ENCODE results near the gene TNRC6A. TPM values are rescaled to one million over a fixed set of nuclear protein-coding genes. Genes with fewer than 3 reads are reported as not detected.

TNRC6A gene
- total and polyA plus RNA-seq, 10 of the 15 experiments (the other 5 are each of a cell fraction or from before 2014, with no cell fraction given), result 4.6 to 41.3 (median 29.7) TPM

DNA sequence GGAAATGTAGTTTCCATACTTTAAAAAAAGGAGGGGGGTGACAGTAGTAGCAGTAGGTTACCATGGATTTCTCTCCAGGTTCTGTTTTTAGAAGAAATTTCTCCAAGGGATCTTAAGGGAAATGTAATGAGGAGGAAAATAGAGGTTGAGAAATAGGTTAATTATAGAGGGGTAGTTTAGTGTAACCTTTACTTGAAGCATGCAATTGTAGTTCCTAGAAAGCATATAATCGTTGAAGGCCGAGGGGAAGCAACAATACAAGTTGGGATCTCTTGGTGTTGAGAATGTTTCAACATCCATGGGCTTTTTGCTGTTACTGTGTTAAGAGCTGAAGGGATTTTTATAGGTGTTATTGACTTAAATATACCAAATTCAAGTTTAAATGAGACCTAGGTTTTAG lies 25.1 kb downstream of the TNRC6A start:
- RAD21 ChIA-PET (ENCODE audit: unreplicated experiment), result interaction anchor here (1.0 kb wide), 1 partner anchor 9 kb away, joined by 3 read pairs; no protein-coding TSS in a partner anchor
- Histone ChIP-seq H3K9me3 (replicated peaks; ENCODE audit: control insufficient read depth, insufficient read depth, low read length) (no peaks in the 10 kb centered on the region), H3K36me3 (ENCODE audit: control insufficient read depth in 2 of 2, insufficient read depth in 2 of 2, low read length in 1 of 2) (peaks cover 2 to 13% of the 10 kb centered on the region in 2 experiments; a peak in 3 of 4 replicates), H3K79me2 (ENCODE audit: control insufficient read depth, insufficient read depth, low read length) (peaks cover 18% of the 10 kb centered on the region), H3K4me3 (no peak overlapping the region), H3K27ac (ENCODE audit: control insufficient read depth, insufficient read depth) (no peak overlapping the region), H3K4me1 (ENCODE audit: control insufficient read depth, insufficient read depth, low read length) (no peaks in the 10 kb centered on the region), H3K4me2 (ENCODE audit: control insufficient read depth, insufficient read depth) (no peak overlapping the region), H2AFZ (ENCODE audit: control insufficient read depth, low read depth, low read length) (no peak overlapping the region), H3K9ac (ENCODE audit: control insufficient read depth, insufficient read depth, low read length) (no peak overlapping the region), H4K20me1 (ENCODE audit: control insufficient read depth, insufficient read depth) (no peaks in the 10 kb centered on the region; the same call in 1 of the 2 replicates), H3K27me3 (replicated peaks in 1 of 2; ENCODE audit: control insufficient read depth in 2 of 2, insufficient read depth in 2 of 2, low read length in 1 of 2) (no peaks in the 10 kb centered on the region)
- SMC1A ChIA-PET (ENCODE audit: uncharacterized antibody, unreplicated experiment), result interaction anchor here (0.9 to 2.7 kb wide), 3 partner anchors 9 to 15 kb away, joined by 3 to 11 read pairs (median 3); no protein-coding TSS in a partner anchor
- in situ Hi-C loops (cut with MboI) (no loop called here), intact Hi-C loops (cut with micrococcal nuclease; ENCODE audit: unreplicated experiment) (no loop called here)
- CTCF ChIA-PET, result interaction anchor here (1.0 to 1.8 kb wide), 3 partner anchors 10 to 352 kb away, joined by 3 to 6 read pairs (median 4); no protein-coding TSS in a partner anchor
- DNase-seq (ENCODE audit: low read depth, low spot score) (no peak), FAIRE-seq (no peak), ATAC-seq (no peak)
- POLR2A ChIA-PET, result no interaction called here
- 100% methylated on average over 2 of the region's 2 CpGs for WGBS (ENCODE audit: insufficient coverage, insufficient replicate concordance, low lambda C conversion rate, missing lambda C conversion rate)
- TF ChIP-seq SP1 (IDR thresholded peaks at IDR 0.05; ENCODE audit: low read depth, low read length) (no peak), TCF3 (IDR thresholded peaks at IDR 0.05; ENCODE audit: borderline replicate concordance, insufficient read depth, low read depth, low read length) (no peak), IKZF1 (conservative IDR thresholded peaks at IDR 0.05) (no peak), SRF (IDR thresholded peaks at IDR 0.05; ENCODE audit: low read depth in 2 of 2, low read length in 2 of 2) (no peak), SUZ12 (IDR thresholded peaks at IDR 0.05; ENCODE audit: unreplicated experiment) (no peak), NR2C2 (IDR thresholded peaks at IDR 0.05; ENCODE audit: borderline replicate concordance, control insufficient read depth, insufficient read length, low read depth) (no peak), ATF7 (IDR thresholded peaks at IDR 0.05; ENCODE audit: low read depth) (no peak), SPI1 (IDR thresholded peaks at IDR 0.05; ENCODE audit: borderline replicate concordance, insufficient read depth, low read depth, low read length) (no peak), RAD21 (IDR thresholded peaks at IDR 0.05; ENCODE audit: insufficient read depth, low read depth, low read length) (no peak), ZNF622 (IDR thresholded peaks at IDR 0.05) (no peak), CHD2 (IDR thresholded peaks at IDR 0.05; ENCODE audit: borderline replicate concordance, low read depth, low read length) (no peak), HCFC1 (IDR thresholded peaks at IDR 0.05; ENCODE audit: low read length) (no peak)
- TF ChIP-seq, protein P1, sequence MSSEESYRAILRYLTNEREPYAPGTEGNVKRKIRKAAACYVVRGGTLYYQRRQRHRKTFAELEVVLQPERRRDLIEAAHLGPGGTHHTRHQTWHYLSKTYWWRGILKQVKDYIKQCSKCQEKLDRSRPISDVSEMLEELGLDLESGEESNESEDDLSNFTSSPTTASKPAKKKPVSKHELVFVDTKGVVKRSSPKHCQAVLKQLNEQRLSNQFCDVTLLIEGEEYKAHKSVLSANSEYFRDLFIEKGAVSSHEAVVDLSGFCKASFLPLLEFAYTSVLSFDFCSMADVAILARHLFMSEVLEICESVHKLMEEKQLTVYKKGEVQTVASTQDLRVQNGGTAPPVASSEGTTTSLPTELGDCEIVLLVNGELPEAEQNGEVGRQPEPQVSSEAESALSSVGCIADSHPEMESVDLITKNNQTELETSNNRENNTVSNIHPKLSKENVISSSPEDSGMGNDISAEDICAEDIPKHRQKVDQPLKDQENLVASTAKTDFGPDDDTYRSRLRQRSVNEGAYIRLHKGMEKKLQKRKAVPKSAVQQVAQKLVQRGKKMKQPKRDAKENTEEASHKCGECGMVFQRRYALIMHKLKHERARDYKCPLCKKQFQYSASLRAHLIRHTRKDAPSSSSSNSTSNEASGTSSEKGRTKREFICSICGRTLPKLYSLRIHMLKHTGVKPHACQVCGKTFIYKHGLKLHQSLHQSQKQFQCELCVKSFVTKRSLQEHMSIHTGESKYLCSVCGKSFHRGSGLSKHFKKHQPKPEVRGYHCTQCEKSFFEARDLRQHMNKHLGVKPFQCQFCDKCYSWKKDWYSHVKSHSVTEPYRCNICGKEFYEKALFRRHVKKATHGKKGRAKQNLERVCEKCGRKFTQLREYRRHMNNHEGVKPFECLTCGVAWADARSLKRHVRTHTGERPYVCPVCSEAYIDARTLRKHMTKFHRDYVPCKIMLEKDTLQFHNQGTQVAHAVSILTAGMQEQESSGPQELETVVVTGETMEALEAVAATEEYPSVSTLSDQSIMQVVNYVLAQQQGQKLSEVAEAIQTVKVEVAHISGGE (CRISPR knock-in tag; IDR thresholded peaks at IDR 0.05), result no peak
- TF ChIP-seq, protein P2, sequence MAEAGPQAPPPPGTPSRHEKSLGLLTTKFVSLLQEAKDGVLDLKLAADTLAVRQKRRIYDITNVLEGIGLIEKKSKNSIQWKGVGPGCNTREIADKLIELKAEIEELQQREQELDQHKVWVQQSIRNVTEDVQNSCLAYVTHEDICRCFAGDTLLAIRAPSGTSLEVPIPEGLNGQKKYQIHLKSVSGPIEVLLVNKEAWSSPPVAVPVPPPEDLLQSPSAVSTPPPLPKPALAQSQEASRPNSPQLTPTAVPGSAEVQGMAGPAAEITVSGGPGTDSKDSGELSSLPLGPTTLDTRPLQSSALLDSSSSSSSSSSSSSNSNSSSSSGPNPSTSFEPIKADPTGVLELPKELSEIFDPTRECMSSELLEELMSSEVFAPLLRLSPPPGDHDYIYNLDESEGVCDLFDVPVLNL (IDR thresholded peaks at IDR 0.05; ENCODE audit: low read depth, low read length), result no peak
- BruUV-seq (replicated peaks), result no TSS peak
